GM18873 (cell line): Measurements from ENCODE around the gene PIK3C3.
A peak's percentile ranks its signal among the peaks of the same experiment; 100 is the strongest.

Experiments used
- ATAC-seq: cut with Tn5 transposase; IDR thresholded peaks from one replicate; pipeline ENCODE4 v1.9.1; 2021; ENCODE audit warnings: mild to moderate bottlenecking, moderate library complexity, moderate number of reproducible peaks; ENCODE audit not compliant: unreplicated experiment, low FRiP score

The PIK3C3 gene

DNA sequence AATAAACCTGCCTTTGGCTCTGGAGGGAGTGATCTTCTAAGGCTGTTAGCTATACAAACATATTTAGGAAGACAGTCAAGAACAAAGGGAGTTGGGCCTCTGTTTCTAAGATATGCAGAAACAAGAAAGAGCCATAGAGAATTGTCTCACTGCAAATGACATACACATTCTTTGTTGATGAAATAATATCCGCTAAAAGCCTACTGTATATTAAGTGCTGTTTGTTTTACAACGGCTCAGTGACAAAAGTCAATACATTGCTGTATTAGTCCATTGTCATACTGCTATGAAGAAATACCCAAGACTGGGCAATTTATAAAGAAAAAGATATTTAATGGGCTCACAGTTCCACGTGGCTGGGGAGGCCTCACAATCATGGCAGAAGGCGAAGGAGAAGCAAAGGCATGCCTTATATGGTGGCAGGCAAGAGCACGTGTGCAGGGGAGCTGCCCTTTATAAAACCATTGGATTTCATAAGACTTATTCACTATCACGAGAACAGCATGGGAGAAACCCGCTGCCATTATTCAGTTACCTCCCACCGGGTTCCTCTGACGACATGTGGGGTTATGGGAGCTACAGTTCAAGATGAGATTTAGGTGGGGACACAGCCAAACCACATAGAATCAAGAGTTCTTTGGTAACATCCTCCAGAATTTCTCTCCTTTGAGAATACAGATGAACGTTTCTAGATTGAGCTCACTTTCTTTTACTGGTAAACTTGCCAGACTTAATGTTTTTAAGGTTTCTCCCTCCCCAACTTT is 157.8 kb downstream of the PIK3C3 start:
- ATAC-seq = no peak

DNA sequence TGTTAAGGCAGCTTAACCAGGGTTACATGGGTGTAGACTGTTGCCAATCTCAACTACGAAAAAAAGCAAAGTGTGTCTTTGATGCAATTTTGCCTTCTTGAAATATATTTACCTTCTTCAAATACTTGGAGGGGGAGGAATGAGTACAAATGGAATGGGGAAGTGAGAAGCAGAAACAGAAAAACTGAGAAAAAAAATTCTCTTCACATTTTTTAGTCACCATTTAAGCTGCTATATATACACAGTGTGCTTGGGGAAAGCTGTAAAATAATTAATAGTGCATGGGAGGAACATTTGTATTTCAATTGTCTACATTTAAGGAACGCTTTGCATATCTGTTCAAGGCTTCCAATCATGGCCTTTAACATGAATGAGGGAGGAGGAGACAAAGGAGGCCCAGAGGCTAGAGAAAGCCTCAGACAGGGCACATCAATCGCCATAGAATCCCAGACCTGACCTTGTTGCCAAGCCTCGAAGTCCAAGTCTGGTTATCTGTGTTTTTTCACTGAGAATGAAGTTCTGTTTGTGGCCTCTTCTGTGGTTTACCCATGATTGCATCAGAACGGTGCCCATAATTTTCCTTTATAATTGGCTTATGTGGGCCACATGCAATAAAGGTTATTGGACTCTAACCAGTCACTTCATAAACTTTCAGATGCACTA is 158.6 kb downstream of the PIK3C3 start:
- ATAC-seq = no peak

DNA sequence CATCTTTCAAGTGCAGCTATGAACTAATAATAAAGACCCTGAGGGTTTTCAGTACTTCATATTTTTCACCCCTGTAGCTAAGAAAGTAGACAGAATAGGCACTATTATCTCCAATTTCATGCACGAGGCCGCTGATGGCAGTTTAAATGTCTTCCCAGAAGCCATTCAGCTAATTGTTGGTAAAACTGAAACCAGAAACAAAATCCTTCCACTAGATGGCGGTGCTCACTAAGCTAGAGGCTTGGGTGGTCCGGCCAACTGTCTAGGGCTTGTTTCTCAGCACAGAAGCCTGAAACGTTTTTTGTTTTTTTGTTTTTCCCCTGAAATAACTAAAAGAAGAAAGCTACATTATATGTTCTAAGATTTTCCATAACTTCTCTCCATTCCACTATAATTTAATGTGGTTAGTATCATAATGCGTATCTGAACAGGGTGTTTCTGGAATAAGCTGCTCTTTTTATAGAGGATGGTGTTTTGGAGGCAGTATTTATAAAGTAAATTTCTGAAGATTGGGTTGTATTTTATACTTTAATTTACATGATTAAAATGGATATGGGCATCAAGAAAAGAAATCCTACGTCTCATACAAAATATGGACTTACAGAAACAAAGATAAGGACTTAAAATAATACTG is 159.4 kb downstream of the PIK3C3 start:
- peak; percentile 95 for ATAC-seq

DNA sequence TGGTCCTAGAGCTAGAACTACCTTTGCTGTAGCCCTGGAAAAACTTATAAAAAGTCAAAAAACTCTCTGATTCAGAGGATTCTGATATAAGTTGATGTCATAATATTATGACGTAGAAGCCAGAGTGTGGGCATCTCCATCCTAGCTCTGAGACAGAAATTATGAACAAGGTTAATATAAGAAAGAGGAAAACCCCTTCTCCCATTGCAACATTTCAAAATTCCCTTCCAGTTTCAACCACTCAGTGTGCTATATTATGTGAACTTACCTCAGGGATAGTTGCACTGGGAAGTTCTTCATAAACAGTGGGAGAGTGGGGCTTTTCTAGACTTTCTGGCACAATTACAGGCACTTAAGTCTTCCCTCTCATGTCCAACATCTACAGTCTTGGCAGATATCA is 171.6 kb downstream of the PIK3C3 start:
- ATAC-seq = no peak

DNA sequence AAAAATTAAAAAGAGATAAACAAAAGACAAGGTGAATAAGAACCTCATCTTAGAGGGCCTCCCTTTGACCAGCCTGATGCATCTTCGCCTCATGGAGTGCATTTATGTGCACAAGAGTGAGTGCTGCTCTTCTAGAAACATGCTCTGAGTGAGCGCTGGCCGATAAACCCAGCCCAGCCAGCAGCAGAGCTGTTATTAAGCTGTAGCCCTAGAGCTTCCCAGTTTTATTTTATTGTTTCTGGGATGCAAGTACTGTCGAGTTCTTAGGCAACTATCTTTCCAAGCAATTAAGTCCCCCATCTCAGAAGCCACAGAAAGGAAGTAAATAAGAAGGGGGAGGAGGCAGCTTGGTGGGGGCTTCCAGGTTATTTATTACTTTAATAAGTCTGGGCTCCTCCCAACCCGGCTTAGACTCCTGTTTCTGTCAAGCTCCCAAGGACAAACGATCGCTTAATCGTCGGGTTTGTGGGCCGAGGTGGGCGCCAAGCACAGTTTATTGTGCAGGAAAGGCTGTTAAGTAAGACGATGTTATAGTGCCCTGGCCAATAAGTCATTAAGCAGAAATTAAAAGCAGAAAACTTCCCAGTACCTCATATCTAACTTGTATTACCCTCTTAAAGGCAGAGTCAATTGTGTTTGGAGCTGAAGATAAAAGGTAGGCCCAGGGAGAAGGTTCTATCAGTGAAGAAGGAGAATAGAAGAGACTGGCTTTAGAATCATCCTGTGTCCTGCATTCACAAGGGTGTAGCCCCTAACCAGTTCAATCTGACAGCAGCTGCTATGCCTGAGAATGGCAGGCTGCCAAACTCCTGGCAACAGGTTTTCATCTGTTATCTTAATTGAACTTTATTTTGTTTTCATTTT is 176.3 kb downstream of the PIK3C3 start:
- ATAC-seq = no peak

DNA sequence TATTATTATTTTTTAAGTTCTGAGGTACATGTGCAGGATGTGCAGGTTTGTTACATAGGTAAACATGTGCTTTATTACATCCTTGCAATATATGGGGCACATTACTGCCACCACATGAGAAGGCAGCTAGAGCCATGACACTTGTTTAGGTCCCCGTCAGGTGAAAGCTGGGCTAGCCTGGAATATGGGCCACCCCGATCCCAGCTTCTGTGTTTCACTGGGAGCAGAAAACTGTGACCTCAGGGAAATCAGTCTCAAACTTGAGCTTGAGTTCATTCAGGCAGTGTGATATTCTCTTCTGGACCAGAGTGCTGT is 176.9 kb downstream of the PIK3C3 start:
- no peak for ATAC-seq
